AG10803 (cell line): ENCODE results near the gene C8G.
A peak's percentile ranks its signal among the peaks of the same experiment; 100 is the strongest.

Experiments used
- DNase-seq: peaks from one replicate; pipeline ENCODE4 v3.0.0; 2010; ENCODE audit warnings: low read depth
- H3K4me3 ChIP-seq: 2 replicates; pipeline ENCODE4 v1.5.1; 2011; ENCODE audit warnings: mild to moderate bottlenecking, low read length, control low read depth
- CTCF ChIP-seq: conservative IDR thresholded peaks from 2 replicates; pipeline ENCODE4 v1.5.1; 2011; ENCODE audit warnings: mild to moderate bottlenecking, low read length, control low read depth, inconsistent platforms

Gene C8G

GRCh38 chr9:136942112-136942880, 2.7 kb upstream of the C8G start:
- no peak for DNase-seq
- no peak overlapping the region; the same call in 1 of the 2 replicates for H3K4me3 ChIP-seq
- TF ChIP-seq CTCF = no peak

- no peak for DNase-seq
- peak overlapping the region; percentile 77 for H3K4me3 ChIP-seq
- no peak for TF ChIP-seq CTCF
Observed at GRCh38 chr9:136942881-136943230, 2.2 kb upstream of the C8G start.

GRCh38 chr9:136943291-136944211, 1.5 kb upstream of the C8G start:
- peak overlapping the region; percentile 77 for H3K4me3 ChIP-seq
- DNase-seq = no peak
- TF ChIP-seq CTCF = no peak

GRCh38 chr9:136944212-136944518, 878 bp upstream of the C8G start:
- DNase-seq = peak; percentile 63
- TF ChIP-seq CTCF = no peak
- H3K4me3 ChIP-seq = peak overlapping the region; percentile 77

GRCh38 chr9:136945333-136946227, 537 bp downstream of the C8G start:
- no peak for TF ChIP-seq CTCF
- DNase-seq = no peak
- H3K4me3 ChIP-seq = no peak overlapping the region

GRCh38 chr9:136946228-136947027, 1.4 kb downstream of the C8G start:
- no peak for TF ChIP-seq CTCF
- no peak for DNase-seq
- H3K4me3 ChIP-seq = no peak overlapping the region
